ENCODE results near the gene EYA2.

EYA2 gene

DNA sequence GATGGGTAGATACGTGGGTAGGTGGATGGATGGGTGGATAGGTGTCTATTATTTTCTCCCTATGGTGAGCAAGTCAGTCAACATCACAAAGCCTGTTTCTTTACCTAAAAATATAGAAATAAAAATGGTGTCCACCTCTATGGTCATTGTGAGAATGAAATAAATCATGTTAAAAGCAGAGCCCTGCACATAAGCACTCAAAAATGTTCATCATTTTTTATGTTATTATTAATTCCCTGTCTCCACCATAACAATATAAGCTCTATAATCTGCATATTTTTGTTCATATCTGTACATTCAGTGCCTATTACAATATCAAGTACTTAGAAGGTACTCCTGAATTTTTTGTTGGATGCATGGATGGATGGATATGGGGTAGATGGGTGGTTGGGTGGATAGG is 284.2 kb downstream of the EYA2 start:
- ChIA-PET POLR2A (no interaction called here), CTCF (interaction anchor here (1.7 kb wide), 1 partner anchor 18 kb away, joined by 4 read pairs; no protein-coding TSS in a partner anchor)
- TF ChIP-seq, protein P1, sequence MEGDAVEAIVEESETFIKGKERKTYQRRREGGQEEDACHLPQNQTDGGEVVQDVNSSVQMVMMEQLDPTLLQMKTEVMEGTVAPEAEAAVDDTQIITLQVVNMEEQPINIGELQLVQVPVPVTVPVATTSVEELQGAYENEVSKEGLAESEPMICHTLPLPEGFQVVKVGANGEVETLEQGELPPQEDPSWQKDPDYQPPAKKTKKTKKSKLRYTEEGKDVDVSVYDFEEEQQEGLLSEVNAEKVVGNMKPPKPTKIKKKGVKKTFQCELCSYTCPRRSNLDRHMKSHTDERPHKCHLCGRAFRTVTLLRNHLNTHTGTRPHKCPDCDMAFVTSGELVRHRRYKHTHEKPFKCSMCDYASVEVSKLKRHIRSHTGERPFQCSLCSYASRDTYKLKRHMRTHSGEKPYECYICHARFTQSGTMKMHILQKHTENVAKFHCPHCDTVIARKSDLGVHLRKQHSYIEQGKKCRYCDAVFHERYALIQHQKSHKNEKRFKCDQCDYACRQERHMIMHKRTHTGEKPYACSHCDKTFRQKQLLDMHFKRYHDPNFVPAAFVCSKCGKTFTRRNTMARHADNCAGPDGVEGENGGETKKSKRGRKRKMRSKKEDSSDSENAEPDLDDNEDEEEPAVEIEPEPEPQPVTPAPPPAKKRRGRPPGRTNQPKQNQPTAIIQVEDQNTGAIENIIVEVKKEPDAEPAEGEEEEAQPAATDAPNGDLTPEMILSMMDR (IDR thresholded peaks at IDR 0.05; ENCODE audit: insufficient read depth, low read length, missing control alignments) = no peak
- DNase-seq (ENCODE audit: low read depth, low spot score) = no peak
- no peak overlapping the region for H3K4me3 ChIP-seq (ENCODE audit: low read depth, low read length)

DNA sequence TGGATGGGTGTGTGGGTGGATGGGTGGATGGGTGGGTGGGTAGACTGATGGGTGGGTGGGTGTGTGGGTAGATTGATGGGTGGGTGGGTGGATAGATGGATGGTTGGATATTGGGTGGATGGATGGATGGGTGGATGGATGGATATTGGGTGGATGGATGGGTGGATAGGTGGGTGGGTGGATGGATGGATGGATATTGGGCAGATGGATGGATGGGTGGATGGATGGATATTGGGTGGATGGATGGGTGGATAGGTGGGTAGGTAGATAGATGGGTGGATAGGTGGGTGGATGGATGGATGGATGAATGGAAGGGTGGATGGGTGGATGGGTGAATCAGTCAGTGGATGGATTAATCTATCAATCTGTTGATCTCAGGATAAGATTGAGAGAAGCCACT is 284.6 kb downstream of the EYA2 start:
- POLR2A ChIA-PET = no interaction called here
- TF ChIP-seq, protein P1 (IDR thresholded peaks at IDR 0.05; ENCODE audit: insufficient read depth, low read length, missing control alignments) = no peak
- CTCF ChIA-PET = interaction anchor here (1.7 kb wide), 1 partner anchor 17 kb away, joined by 4 read pairs; no protein-coding TSS in a partner anchor
- no peak for DNase-seq (ENCODE audit: low read depth, low spot score)
- no peak overlapping the region for H3K4me3 ChIP-seq (ENCODE audit: low read depth, low read length)

DNA sequence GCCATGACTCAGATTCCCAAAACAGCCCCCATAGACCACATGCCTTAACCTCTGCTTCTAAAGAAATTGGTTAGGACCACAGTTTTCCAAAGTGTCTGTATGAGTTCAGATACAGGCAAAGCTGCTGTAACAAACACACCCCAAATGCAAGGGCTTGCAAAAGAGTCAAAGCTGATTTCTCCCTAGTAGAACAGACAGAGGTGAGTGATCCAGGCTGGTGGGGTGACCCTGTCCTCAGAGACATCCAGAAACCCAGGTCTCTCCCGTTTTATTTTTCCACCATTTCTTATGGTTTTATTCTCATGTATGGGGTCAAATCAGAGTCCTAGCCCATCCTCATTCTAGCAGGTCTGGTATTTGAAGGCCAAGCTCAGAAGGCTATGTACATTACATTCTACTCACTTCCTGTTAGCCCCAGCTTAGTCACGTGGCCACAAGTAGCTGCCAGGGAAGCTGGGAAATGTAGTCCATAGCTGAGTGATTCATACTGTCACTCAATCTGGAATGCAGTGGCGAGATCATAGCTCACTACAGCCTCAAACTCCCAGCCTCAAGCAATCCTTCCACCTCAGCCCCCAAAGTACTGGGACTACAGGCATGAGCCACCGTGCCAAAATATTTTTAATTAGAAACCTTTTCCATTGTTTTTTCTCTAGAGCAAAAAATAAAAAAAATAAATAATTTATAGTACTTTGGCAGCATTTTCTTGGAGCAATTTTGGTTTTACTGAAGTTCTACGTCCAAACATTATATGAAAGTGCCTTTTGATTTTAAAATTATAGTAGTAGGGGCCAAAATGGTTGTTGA is 286.6 kb downstream of the EYA2 start:
- ChIA-PET CTCF (interaction anchor here (0.5 to 1.6 kb wide), 2 partner anchors 14 to 203 kb away, joined by 3 to 7 read pairs; no protein-coding TSS in a partner anchor), POLR2A (no interaction called here)
- no peak overlapping the region for H3K4me3 ChIP-seq (ENCODE audit: low read depth, low read length)
- TF ChIP-seq, protein P1 (IDR thresholded peaks at IDR 0.05; ENCODE audit: insufficient read depth, low read length, missing control alignments) = no peak
- no peak for DNase-seq (ENCODE audit: low read depth, low spot score)

DNA sequence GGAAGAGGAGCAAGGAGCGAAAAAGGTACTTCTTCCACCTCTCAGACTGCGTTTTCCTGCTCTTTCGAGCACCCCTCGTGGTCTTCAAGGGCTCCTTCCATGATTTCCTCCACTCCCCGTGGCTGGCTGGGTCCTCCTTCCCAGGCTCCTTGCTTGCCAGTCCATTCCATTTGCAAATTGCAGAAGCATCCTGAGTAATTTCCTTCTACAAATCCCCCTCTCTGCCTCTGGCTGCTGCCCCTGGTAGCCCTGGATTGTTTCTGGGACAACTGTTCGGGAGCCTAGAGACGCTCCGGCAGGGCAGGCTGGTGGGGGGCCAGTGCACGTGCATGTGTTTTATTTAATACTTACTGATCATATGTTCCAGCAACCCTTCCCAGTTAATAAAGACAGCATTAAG is 288.7 kb downstream of the EYA2 start:
- ChIA-PET POLR2A (no interaction called here), CTCF (interaction anchor here (4.8 kb wide), 1 partner anchor 430 kb away, joined by 21 read pairs; no protein-coding TSS in a partner anchor)
- H3K4me3 ChIP-seq (ENCODE audit: low read depth, low read length) = no peak overlapping the region
- TF ChIP-seq, protein P1 (IDR thresholded peaks at IDR 0.05; ENCODE audit: insufficient read depth, low read length, missing control alignments) = no peak
- DNase-seq (ENCODE audit: low read depth, low spot score) = no peak

DNA sequence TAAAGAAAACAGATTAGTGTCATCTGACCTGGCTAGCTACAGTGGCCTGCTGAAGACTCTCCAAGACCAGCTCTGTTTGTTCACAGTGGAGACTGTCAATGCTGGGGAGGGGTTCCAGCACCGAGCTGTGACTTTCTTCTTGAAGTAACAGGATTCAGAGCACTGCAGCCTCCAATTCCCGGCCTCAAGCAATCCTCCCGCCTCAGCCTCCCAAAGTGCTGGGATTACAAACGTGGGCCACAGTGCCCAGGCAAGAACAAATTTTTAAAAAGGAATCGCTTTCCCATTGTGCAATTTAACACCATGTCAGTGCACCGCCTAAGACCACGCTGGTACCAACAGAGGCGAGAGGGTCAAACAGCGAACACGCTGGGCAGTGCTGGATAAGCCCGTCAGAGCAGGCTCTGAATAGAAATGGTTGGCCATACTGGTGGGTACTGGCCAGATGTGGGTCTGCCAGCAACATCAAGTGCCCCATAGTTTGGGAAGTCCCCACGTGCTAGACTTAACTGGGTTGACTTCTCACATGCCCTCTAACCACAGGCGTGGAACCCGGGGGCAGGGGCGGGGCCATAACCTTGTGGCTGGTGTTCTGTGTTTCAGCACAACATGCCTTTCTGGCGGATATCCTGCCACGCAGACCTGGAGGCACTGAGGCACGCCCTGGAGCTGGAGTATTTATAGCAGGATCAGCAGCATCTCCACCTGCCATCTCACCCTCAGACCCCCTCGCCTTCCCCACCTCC is 293.0 kb downstream of the EYA2 start:
- ChIA-PET CTCF (interaction anchor here (1.1 to 4.8 kb wide), 4 partner anchors 9 to 434 kb away, joined by 3 to 21 read pairs (median 5); no protein-coding TSS in a partner anchor), POLR2A (no interaction called here)
- DNase-seq (ENCODE audit: low read depth, low spot score) = no peak
- no peak overlapping the region for H3K4me3 ChIP-seq (ENCODE audit: low read depth, low read length)
- TF ChIP-seq, protein P1 (IDR thresholded peaks at IDR 0.05; ENCODE audit: insufficient read depth, low read length, missing control alignments) = no peak

DNA sequence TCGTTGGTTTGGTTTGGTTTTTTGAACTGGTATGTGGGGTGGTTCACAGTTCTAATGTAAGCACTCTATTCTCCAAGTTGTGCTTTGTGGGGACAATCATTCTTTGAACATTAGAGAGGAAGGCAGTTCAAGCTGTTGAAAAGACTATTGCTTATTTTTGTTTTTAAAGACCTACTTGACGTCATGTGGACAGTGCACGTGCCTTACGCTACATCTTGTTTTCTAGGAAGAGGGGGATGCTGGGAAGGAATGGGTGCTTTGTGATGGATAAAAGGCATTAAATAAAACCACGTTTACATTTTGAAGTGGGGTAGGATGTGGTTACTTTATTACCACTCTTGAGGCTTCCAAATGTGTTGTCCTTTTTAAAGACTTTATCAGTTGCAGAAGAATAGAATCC is 293.9 kb downstream of the EYA2 start:
- TF ChIP-seq, protein P1 (IDR thresholded peaks at IDR 0.05; ENCODE audit: insufficient read depth, low read length, missing control alignments) = no peak
- POLR2A ChIA-PET = no interaction called here
- no peak for DNase-seq (ENCODE audit: low read depth, low spot score)
- no peak overlapping the region for H3K4me3 ChIP-seq (ENCODE audit: low read depth, low read length)
- CTCF ChIA-PET = interaction anchor here (1.1 to 1.9 kb wide), 3 partner anchors 10 to 436 kb away, joined by 3 to 7 read pairs (median 7); no protein-coding TSS in a partner anchor

All from AG04449 (cell line).